GM12878 (cell line): ENCODE results near the gene FERMT1. TPM values are rescaled to one million over a fixed set of nuclear protein-coding genes. Genes with fewer than 3 reads are reported as not detected.

ENCODE experiments used
- ATAC-seq: fragments of 200-7000 bp; cut with Tn5 transposase; 3 replicates; pipeline ENCODE4 v1.9.1; 2020; ENCODE audit warnings: mild to moderate bottlenecking, moderate library complexity
- BruUV-seq: library from RNA; stranded (reverse); fragments of 400-500 nt; replicated peaks from 2 replicates; lab custom pipeline; 2021; lab: Mats Ljungman, UMichigan
- CTCF ChIA-PET: fragments of 300-600 bp; sonication (Branson Sonifier 250); formaldehyde crosslinking; extraction: SDS; loops from one replicate; lab custom pipeline; 2021; ENCODE audit warnings: inconsistent platforms; lab: Yijun Ruan, JAX
- POLR2A ChIA-PET: fragments of 350-600 bp; formaldehyde crosslinking; extraction: SDS; loops from one replicate; lab custom pipeline; 2021; ENCODE audit warnings: inconsistent platforms; lab: Charles Lee
- RAD21 ChIA-PET: fragments of 300-600 bp; sonication (Branson Sonifier 250); formaldehyde crosslinking; loops from one replicate; lab custom pipeline; 2023; ENCODE audit warnings: antibody characterized with exemption; ENCODE audit not compliant: unreplicated experiment; lab: Charles Lee
- SMC1A ChIA-PET: fragments of 300-600 bp; sonication (Branson Sonifier 250); formaldehyde crosslinking; loops from one replicate; lab custom pipeline; 2023; ENCODE audit not compliant: unreplicated experiment, uncharacterized antibody; lab: Charles Lee
- DNase-seq: peaks from one replicate; pipeline ENCODE4 v3.0.0-alpha.2; 2011; ENCODE audit warnings: low read depth, low spot score
- FAIRE-seq: peaks from 3 replicates; lab custom pipeline; 2011; peaks lifted over from hg19 to GRCh38; lab: Jason Lieb, UNC
- H2AFZ ChIP-seq: 2 replicates; pipeline ENCODE4 v1.6.0; 2011; ENCODE audit warnings: low read depth, low read length, control low read depth; ENCODE audit not compliant: control insufficient read depth
- H3K27ac ChIP-seq: 2 replicates; pipeline ENCODE4 v1.5.1; 2011; ENCODE audit warnings: control low read depth; ENCODE audit not compliant: control insufficient read depth, insufficient read depth
- H3K27me3 ChIP-seq, 2 experiments: replicated peaks in 1 of 2; 2 replicates each; pipeline versions ENCODE4 v1.6.0 to v1.6.1; 2011; ENCODE audit warnings: low read length in 1 of 2; ENCODE audit not compliant: control insufficient read depth in 2 of 2, insufficient read depth in 2 of 2
- H3K36me3 ChIP-seq, 2 experiments: 2 replicates each; pipeline ENCODE4 v1.5.1; 2011; ENCODE audit warnings: low read length in 1 of 2; ENCODE audit not compliant: control insufficient read depth in 2 of 2, insufficient read depth in 2 of 2
- H3K4me1 ChIP-seq: 2 replicates; pipeline ENCODE4 v1.6.1; 2011; ENCODE audit warnings: mild to moderate bottlenecking, low read length, moderate library complexity, mixed read lengths; ENCODE audit not compliant: control insufficient read depth, insufficient read depth
- H3K4me2 ChIP-seq: 2 replicates; pipeline ENCODE4 v1.6.0; 2011; ENCODE audit warnings: control low read depth; ENCODE audit not compliant: control insufficient read depth, insufficient read depth
- H3K4me3 ChIP-seq: fragments of 200-600 bp; sonication (generic); 2 replicates; pipeline ENCODE4 v1.5.1; 2016
- H3K79me2 ChIP-seq: 2 replicates; pipeline ENCODE4 v1.6.0; 2011; ENCODE audit warnings: low read length; ENCODE audit not compliant: control insufficient read depth, insufficient read depth
- H3K9ac ChIP-seq: 2 replicates; pipeline ENCODE4 v1.8.0; 2011; ENCODE audit warnings: low read length, control low read depth, mixed read lengths; ENCODE audit not compliant: control insufficient read depth, insufficient read depth
- H3K9me3 ChIP-seq: replicated peaks from 3 replicates; pipeline ENCODE4 v1.5.1; 2011; ENCODE audit warnings: mild to moderate bottlenecking, low read length; ENCODE audit not compliant: control insufficient read depth, insufficient read depth
- H4K20me1 ChIP-seq: 2 replicates; pipeline ENCODE4 v1.6.0; 2011; ENCODE audit not compliant: control insufficient read depth, insufficient read depth
- BMI1 ChIP-seq: fragments of 450-650 bp; IDR thresholded peaks from 2 replicates; pipeline ENCODE4 v1.6.1; 2016; ENCODE audit warnings: mild to moderate bottlenecking, moderate library complexity, borderline replicate concordance
- CBFB ChIP-seq: IDR thresholded peaks from 2 replicates; pipeline ENCODE4 v1.6.1; 2016; ENCODE audit warnings: antibody characterized with exemption, low read depth
- CREM ChIP-seq: IDR thresholded peaks from 2 replicates; pipeline ENCODE4 v1.6.1; 2014; ENCODE audit warnings: antibody characterized with exemption, low read depth
- E4F1 ChIP-seq: fragments of 450-650 bp; IDR thresholded peaks from 2 replicates; pipeline ENCODE4 v1.6.1; 2018; ENCODE audit warnings: borderline replicate concordance, mild to moderate bottlenecking; ENCODE audit not compliant: partially characterized antibody
- KAT2A ChIP-seq: conservative IDR thresholded peaks from 2 replicates; pipeline ENCODE4 v1.6.1; 2011; ENCODE audit warnings: low read depth, low read length; ENCODE audit not compliant: control insufficient read depth
- MLLT1 ChIP-seq: fragments of 450-650 bp; IDR thresholded peaks from 2 replicates; pipeline ENCODE4 v1.6.1; 2016; ENCODE audit warnings: mild to moderate bottlenecking
- NFYA ChIP-seq: IDR thresholded peaks from 2 replicates; pipeline ENCODE4 v1.6.1; 2011; ENCODE audit warnings: low read depth, mild to moderate bottlenecking, low read length, improper control_type of control experiment, borderline replicate concordance
- NR2C2 ChIP-seq: IDR thresholded peaks from 2 replicates; pipeline ENCODE4 v1.6.1; 2011; ENCODE audit warnings: borderline replicate concordance, low read depth; ENCODE audit not compliant: control insufficient read depth, insufficient read length
- POLR2A ChIP-seq: IDR thresholded peaks from 2 replicates; pipeline ENCODE4 v1.6.1; 2011; ENCODE audit warnings: low read depth, mild to moderate bottlenecking, low read length
- RAD21 ChIP-seq: IDR thresholded peaks from 2 replicates; pipeline ENCODE4 v1.6.1; 2011; ENCODE audit warnings: mild to moderate bottlenecking, low read depth, low read length, moderate library complexity; ENCODE audit not compliant: insufficient read depth
- RELB ChIP-seq: fragments of 450-650 bp; IDR thresholded peaks from 2 replicates; pipeline ENCODE4 v1.6.1; 2017; ENCODE audit warnings: low read depth, mild to moderate bottlenecking, moderate library complexity
- TCF12 ChIP-seq: IDR thresholded peaks from 2 replicates; pipeline ENCODE4 v1.6.1; 2011; ENCODE audit warnings: low read depth, mild to moderate bottlenecking, low read length
- ZBTB33 ChIP-seq: fragments of 450-650 bp; IDR thresholded peaks from 2 replicates; pipeline ENCODE4 v1.6.1; 2017; ENCODE audit warnings: mild to moderate bottlenecking
- ZNF207 ChIP-seq: fragments of 450-650 bp; IDR thresholded peaks from 2 replicates; pipeline ENCODE4 v1.6.1; 2014; ENCODE audit warnings: antibody characterized with exemption, mild to moderate bottlenecking, borderline replicate concordance
- WGBS: methylation state at CpG from one replicate; pipeline ENCODE4 v1.1.6; 2016; ENCODE audit warnings: low lambda C conversion rate; ENCODE audit not compliant: insufficient replicate concordance, insufficient coverage; ENCODE audit errors: missing lambda C conversion rate; 5-methylcytosine and 5-hydroxymethylcytosine counted together
- in situ Hi-C: fragments of 300-500 bp; cut with MboI; formaldehyde crosslinking; loops from 9 replicates; pipeline ENCODE4 v1.14.3; 2018; ENCODE audit warnings: mixed read lengths
- intact Hi-C: fragments of 100-400 bp; cut with micrococcal nuclease; formaldehyde crosslinking; loops from one replicate; pipeline ENCODE4 v1.14.2; 2022; ENCODE audit not compliant: unreplicated experiment
- polyA plus RNA-seq, 11 experiments: library from polyadenylated mRNA; depleted of rRNA in 4 of 11; unstranded in 6 of 11; stranded (reverse) in 5 of 11; fragments of >200 nt; fragmentation: Nextera tagmentation in 4 of 11; fragmentation: Illumina TruSeq in 1 of 11; extraction: Ambion mirVana in 4 of 11; extraction: Trizol in 1 of 11; gene quantifications; 1 replicate in 1 of 11; 2 replicates in 10 of 11; pipeline versions ENCODE4 v1.2.1 to v1.2.3, GENCODE V29; 2011 to 2016; ENCODE audit warnings: inconsistent platforms in 2 of 11, missing spikeins in 2 of 11, low read depth in 1 of 11
- total RNA-seq, 4 experiments: library from RNA; depleted of rRNA in 3 of 4; stranded (reverse); fragments of >200 nt in 3 of 4; fragmentation: Illumina TruSeq in 1 of 4; extraction: Trizol in 1 of 4; gene quantifications; 2 replicates each; pipeline versions ENCODE4 v1.2.1 to v1.2.3, GENCODE V29; 2013 to 2021

FERMT1 gene
- total and polyA plus RNA-seq, 10 of the 15 experiments (the other 5 are each of a cell fraction or from before 2014, with no cell fraction given) = 0.04 to 3.1 (median 0.45) TPM

GRCh38 chr20:6079016-6079415, 43.8 kb downstream of the FERMT1 start (continued):
- no peak for TF ChIP-seq RELB
- TF ChIP-seq KAT2A = no peak

- Histone ChIP-seq H3K9me3 (no peaks in the 10 kb centered on the region), H3K9ac (no peak overlapping the region), H3K4me1 (no peaks in the 10 kb centered on the region), H2AFZ (no peak overlapping the region), H4K20me1 (no peaks in the 10 kb centered on the region), H3K36me3 (no peaks in the 10 kb centered on the region), H3K4me3 (no peak overlapping the region), H3K27me3 (no peaks in the 10 kb centered on the region), H3K79me2 (no peaks in the 10 kb centered on the region), H3K4me2 (no peak overlapping the region), H3K27ac (no peak overlapping the region)
- intact Hi-C loops (loop anchor here (10.0 kb wide), 1 partner anchor 291 kb away; no protein-coding TSS in a partner anchor), in situ Hi-C loops (loop anchor here (5.0 kb wide), 1 partner anchor 548 kb away; no protein-coding TSS in a partner anchor)
- ATAC-seq = no peak
- no peak for FAIRE-seq
- ChIA-PET POLR2A (interaction anchor here (0.7 kb wide), 1 partner anchor 242 kb away, joined by 3 read pairs; no protein-coding TSS in a partner anchor), SMC1A (interaction anchor here (0.9 to 3.0 kb wide), 5 partner anchors 65 to 547 kb away, joined by 3 to 19 read pairs (median 3); no protein-coding TSS in a partner anchor), CTCF (interaction anchor here (0.8 to 4.9 kb wide), 7 partner anchors 28 to 626 kb away, joined by 3 to 44 read pairs (median 3); partner anchors contain the start of gene FERMT1), RAD21 (interaction anchor here (1.1 to 1.2 kb wide), 3 partner anchors 67 to 547 kb away, joined by 3 to 7 read pairs (median 4); no protein-coding TSS in a partner anchor)
- 64% methylated on average over 8 of the region's 8 CpGs for WGBS
- no peak for DNase-seq
- no TSS peak for BruUV-seq
- TF ChIP-seq TCF12 = no peak
- TF ChIP-seq E4F1 = no peak
- TF ChIP-seq CREM = no peak
- no peak for TF ChIP-seq ZNF207
- no peak for TF ChIP-seq ZBTB33
- no peak for TF ChIP-seq NFYA
- TF ChIP-seq CBFB = no peak
- TF ChIP-seq MLLT1 = no peak
- no peak for TF ChIP-seq POLR2A
- no peak for TF ChIP-seq NR2C2
- no peak for TF ChIP-seq BMI1
- no peak for TF ChIP-seq RAD21
Observed at GRCh38 chr20:6075428-6076219, 47.2 kb downstream of the FERMT1 start.
